ENCODE results near the gene SLC1A3. TPM values are rescaled to one million over a fixed set of nuclear protein-coding genes. Genes with fewer than 3 reads are reported as not detected.

SLC1A3 gene
- total RNA-seq, 1 experiment from 2014 or later: 18.6 TPM

DNA sequence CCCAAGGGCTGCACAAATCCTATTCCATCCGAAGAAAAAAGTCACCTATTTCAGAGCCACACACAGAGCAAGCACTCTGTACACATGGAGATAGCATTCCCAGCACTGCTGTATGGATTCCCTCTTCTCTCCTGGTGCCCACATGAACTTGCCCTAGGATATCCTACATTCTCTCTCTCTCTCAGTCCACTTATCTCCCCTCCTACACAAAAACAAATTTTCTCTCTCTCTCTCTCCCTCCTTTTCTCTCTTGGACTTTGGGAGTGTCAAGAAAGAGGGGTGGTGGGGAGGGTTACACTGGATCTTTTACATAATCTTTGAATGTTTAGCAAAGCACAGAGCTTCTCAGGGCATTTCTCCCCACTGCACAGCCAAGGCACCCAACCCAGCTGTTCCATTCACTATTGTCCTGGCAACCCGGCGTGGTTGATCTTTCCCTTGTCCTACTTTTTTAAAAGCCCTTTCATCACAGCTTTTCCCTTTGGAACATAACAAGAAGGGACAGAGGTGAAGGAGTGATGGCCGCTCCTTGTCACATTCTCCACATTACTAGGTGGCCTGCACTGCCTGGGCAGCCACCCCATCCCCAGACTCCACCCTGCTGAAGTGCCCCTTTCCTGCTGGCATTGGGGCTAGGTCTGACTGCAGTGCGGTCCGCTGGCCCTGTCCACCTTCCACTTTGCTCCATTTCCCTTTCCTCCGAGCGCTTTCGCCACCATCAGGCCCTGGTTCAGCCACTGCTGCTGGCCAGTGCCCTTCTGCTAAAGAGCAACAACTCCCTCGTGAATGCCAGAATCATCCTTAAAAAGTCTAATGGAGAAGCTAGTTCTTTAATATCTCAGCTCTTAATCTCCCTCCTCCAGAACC, 22.2 kb upstream of the SLC1A3 start:
- Histone ChIP-seq H3K18ac (ENCODE audit: insufficient read length, low read depth, low read length) (no peak overlapping the region), H3K56ac (ENCODE audit: insufficient read length, low read depth, low read length) (no peak overlapping the region), H2AFZ (ENCODE audit: low read length) (no peak overlapping the region), H3K27me3 (ENCODE audit: insufficient read depth, low read length) (0 out of 2 replicates have a peak, but pooled peaks cover 2% of the 10 kb centered on the region), H2BK20ac (ENCODE audit: low read depth, low read length, poor library complexity, severe bottlenecking) (no peak overlapping the region), H3K9ac (ENCODE audit: extremely low read depth, insufficient read length, low read length) (no peak overlapping the region), H3K23me2 (ENCODE audit: insufficient read length, low read depth, low read length, poor library complexity, severe bottlenecking) (no peaks in the 10 kb centered on the region), H3K79me1 (ENCODE audit: insufficient read depth, low read depth, low read length, poor library complexity, severe bottlenecking) (no peaks in the 10 kb centered on the region), H4K5ac (ENCODE audit: insufficient read length, low read depth, low read length) (no peak overlapping the region), H2BK12ac (ENCODE audit: insufficient read length, low read depth, low read length) (no peak overlapping the region), H2BK120ac (ENCODE audit: low read depth, low read length, poor library complexity, severe bottlenecking) (no peak overlapping the region), H3K79me2 (ENCODE audit: insufficient read depth, low read length) (no peaks in the 10 kb centered on the region), H3K27ac (ENCODE audit: insufficient read length, low read depth, low read length) (no peak overlapping the region), H3K23ac (ENCODE audit: insufficient read length, low read depth, low read length) (no peak overlapping the region), H3K9me3 (ENCODE audit: control insufficient read depth, low read depth, low read length) (no peaks in the 10 kb centered on the region), H4K8ac (replicated peaks; ENCODE audit: insufficient read length, low read depth, low read length) (no peak overlapping the region), H2BK5ac (ENCODE audit: insufficient read length, low read length) (no peak overlapping the region), H2AK5ac (ENCODE audit: insufficient read length, low read length) (no peak overlapping the region), H3K4ac (ENCODE audit: low read depth, low read length) (no peak overlapping the region), H4K20me1 (ENCODE audit: control insufficient read depth, insufficient read depth, insufficient read length) (no peaks in the 10 kb centered on the region), H4K91ac (ENCODE audit: insufficient read length, low read depth, low read length) (no peak overlapping the region), H3K4me1 (ENCODE audit: insufficient read depth, low read length) (no peaks in the 10 kb centered on the region), H3K4me2 (ENCODE audit: insufficient read depth, insufficient read length, low read length) (no peak overlapping the region), H2BK15ac (ENCODE audit: low read depth, low read length) (no peak overlapping the region), H3T11ph (ENCODE audit: low read length) (no peak overlapping the region), H3K14ac (ENCODE audit: insufficient read depth, low read length) (peak overlapping the region; percentile 49; the same call in 1 of the 2 replicates)
- no CpG with 5 or more reads among the region's 10 CpGs for WGBS (ENCODE audit: extremely low coverage, insufficient read length, low lambda C conversion rate)
- TF ChIP-seq, protein P1, sequence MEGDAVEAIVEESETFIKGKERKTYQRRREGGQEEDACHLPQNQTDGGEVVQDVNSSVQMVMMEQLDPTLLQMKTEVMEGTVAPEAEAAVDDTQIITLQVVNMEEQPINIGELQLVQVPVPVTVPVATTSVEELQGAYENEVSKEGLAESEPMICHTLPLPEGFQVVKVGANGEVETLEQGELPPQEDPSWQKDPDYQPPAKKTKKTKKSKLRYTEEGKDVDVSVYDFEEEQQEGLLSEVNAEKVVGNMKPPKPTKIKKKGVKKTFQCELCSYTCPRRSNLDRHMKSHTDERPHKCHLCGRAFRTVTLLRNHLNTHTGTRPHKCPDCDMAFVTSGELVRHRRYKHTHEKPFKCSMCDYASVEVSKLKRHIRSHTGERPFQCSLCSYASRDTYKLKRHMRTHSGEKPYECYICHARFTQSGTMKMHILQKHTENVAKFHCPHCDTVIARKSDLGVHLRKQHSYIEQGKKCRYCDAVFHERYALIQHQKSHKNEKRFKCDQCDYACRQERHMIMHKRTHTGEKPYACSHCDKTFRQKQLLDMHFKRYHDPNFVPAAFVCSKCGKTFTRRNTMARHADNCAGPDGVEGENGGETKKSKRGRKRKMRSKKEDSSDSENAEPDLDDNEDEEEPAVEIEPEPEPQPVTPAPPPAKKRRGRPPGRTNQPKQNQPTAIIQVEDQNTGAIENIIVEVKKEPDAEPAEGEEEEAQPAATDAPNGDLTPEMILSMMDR (conservative IDR thresholded peaks at IDR 0.05): no peak
- Mint-ChIP-seq H3K36me3 (ENCODE audit: insufficient read depth in 1 of 3, low read depth in 3 of 3) (no peaks in the 10 kb centered on the region), H3K4me3 (no peak overlapping the region), H3K4me1 (0 out of 4 replicates have a peak, but pooled peaks cover 0 to 4% of the 10 kb centered on the region in 2 experiments), H3K9me3 (peaks cover 0 to 4% of the 10 kb centered on the region in 2 experiments; a peak in 1 of 5 replicates), H3K27ac (no peak overlapping the region; a peak in 1 of 7 replicates), H3K27me3 (ENCODE audit: low read depth) (peaks cover 3% of the 10 kb centered on the region; the same call in 1 of the 2 replicates)
- DNase-seq: no peak

All from H9 (cell line).